Glomerular visceral epithelial cell (primary cell): ENCODE results near the gene DOCK3.
"Not testable (repeated sequence)": the region's sequence is repeated elsewhere in the genome, so short reads cannot be mapped to it uniquely, and the experiment has no call there.

ENCODE experiments used
- DNase-seq: peaks from one replicate; pipeline ENCODE4 v3.0.0-alpha.2; 2016; ENCODE audit errors: extremely low spot score

The DOCK3 gene

GRCh38 chr3:51384726-51385473 lies 710.2 kb downstream of the DOCK3 start, which contains the start of gene MANF:
Gene MANF, plus strand, starts transcription at chr3:51385291. Its CDS starts 52 bp downstream, at chr3:51385343.
- peak; percentile 97 for DNase-seq

DNA sequence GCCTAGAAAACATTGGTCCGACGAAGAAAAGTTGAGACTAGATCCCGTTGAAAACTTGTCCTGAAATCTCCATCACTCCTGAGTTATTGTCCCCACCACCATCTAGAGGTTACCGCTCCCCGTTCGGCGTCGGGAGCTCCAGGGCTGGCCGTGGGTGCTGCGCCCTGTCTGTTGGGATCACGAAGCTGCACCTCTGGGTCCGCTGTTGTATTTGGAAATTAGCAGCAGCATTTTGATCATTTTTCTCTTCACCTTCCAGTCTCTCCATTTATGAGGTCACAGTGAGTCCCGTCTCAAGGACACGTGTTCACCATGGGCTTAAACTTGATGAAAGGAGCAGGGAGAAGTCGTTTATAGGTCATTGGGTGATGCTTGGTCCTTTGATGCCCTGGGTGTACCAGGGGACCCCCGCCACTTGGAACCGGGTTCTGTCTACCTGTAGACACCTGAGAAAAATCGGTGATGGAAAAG lies 710.9 kb downstream of the DOCK3 start:
- no peak for DNase-seq

GRCh38 chr3:51386159-51386851 lies 711.6 kb downstream of the DOCK3 start:
- no peak for DNase-seq

DNA sequence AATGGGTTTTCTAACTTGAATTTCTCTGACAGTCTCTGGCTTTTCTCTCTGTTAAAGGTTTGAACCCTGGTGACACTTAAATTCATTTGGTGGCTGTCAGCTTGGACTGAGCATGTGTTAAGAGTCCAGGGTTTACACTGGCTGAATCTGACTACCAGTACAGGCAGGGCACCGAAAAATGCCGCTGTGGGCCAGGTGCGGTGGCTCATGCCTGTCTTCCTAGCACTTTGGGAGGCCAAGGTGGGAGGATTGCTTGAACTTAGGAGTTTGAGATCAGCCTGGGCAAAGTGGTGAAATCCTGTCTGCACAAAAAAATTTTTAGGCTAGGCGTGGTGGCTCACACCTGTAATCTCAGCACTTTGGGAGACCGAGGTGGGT lies 712.1 kb downstream of the DOCK3 start:
- DNase-seq: no peak

GRCh38 chr3:51387281-51387680 lies 712.6 kb downstream of the DOCK3 start:
- DNase-seq: not testable (repeated sequence)

DNA sequence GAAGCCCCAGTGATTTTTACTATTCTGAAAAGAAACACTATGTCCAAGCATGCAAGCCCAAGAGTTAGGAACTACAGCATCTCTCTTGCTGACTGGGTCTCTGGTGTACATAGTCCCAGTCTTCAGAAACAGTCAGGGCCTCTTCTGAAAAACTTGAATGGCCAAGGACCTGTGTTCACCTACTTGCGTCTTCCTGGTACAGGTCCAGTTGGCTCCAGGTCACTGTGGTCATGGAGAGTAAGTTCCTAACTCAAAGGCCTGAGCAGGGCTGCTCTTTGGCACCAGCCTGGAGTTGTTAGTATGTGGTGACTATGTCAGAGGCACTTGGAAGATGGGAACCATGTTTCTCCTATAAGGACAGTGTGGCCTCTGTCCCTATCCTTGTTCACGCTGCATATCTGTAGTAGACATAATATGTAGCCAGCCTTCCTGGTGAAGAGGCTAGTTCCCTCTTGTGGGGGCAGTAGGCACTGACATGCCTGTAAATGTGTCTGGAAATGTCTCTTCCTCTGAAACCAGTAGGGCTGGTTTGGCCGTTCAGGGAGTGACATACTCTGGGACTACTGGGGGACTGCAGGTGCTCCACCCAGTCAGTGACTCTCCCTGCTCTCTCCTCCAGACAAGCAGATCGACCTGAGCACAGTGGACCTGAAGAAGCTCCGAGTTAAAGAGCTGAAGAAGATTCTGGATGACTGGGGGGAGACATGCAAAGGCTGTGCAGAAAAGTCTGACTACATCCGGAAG lies 713.7 kb downstream of the DOCK3 start:
- no peak for DNase-seq

GRCh38 chr3:51389423-51390183 lies 714.9 kb downstream of the DOCK3 start:
- peak; percentile 51 for DNase-seq

- DNase-seq: no peak
Observed at GRCh38 chr3:51390246-51391074, 715.7 kb downstream of the DOCK3 start.

DNA sequence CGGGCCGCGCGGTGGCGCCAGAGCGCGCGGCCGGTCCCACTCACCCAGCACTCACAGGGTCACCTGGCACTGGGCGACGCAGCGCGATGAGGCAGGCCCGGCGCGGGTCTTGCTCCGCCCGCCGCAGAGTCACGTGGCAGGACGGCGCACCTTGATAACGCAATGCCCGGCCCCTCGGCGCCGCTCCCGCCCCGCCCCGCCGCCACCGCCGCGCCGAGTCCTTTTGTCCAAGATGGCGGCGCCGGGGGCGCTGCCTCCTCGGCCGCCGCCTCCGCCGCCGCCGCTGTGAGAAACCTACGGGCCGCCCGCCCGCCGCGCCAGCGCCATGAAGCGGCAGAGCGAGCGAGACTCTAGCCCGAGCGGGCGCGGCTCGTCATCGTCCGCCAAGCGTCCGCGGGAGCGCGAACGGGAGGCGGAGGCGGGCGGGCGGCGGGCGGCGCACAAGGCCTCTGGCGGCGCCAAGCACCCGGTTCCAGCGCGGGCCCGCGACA lies 716.4 kb downstream of the DOCK3 start, which contains the start of gene RBM15B:
Gene RBM15B, plus strand, starts transcription at position 211 of the 491 bp plus-strand sequence. Its CDS starts 115 bp downstream, at position 326.
- DNase-seq: peak; percentile 95

DNA sequence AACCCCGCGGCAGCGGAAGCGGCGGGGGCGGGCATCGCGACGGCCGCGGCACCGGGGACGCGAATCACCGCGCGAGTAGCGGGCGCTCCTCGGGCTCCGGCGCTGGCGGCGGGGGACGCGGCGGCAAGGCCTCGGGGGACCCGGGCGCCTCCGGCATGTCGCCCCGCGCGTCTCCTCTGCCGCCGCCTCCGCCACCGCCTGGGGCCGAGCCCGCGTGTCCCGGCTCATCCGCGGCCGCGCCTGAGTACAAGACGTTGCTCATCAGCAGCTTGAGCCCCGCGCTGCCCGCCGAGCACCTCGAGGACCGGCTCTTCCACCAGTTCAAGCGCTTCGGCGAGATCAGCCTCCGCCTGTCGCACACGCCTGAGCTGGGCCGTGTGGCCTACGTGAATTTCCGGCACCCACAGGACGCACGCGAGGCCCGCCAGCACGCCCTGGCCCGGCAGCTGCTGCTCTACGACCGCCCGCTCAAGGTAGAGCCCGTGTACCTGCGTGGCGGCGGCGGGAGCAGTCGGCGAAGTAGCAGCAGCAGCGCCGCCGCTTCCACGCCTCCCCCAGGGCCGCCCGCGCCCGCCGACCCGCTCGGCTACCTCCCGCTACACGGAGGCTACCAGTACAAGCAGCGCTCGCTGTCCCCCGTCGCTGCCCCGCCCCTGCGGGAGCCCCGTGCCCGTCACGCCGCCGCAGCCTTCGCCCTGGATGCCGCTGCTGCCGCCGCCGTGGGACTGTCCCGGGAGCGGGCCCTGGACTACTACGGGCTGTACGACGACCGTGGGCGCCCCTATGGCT lies 717.0 kb downstream of the DOCK3 start:
- DNase-seq: peak; percentile 13

DNA sequence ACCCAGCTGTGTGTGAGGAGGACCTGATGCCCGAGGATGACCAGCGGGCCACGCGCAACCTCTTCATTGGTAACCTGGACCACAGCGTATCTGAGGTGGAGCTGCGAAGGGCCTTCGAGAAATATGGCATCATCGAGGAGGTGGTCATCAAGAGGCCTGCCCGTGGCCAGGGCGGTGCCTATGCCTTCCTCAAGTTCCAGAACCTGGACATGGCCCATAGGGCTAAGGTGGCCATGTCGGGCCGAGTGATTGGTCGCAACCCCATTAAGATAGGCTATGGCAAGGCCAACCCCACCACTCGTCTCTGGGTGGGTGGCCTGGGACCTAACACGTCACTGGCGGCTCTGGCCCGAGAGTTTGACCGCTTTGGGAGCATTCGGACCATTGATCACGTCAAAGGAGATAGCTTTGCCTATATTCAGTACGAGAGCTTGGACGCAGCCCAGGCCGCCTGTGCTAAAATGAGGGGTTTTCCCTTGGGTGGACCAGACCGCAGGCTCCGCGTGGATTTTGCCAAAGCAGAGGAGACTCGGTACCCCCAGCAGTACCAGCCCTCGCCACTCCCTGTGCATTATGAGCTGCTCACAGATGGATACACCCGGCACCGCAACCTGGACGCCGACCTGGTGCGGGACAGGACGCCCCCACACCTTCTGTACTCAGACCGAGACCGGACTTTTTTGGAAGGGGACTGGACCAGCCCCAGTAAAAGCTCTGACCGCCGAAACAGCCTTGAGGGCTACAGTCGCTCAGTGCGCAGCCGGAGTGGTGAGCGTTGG lies 717.8 kb downstream of the DOCK3 start:
- no peak for DNase-seq

DNA sequence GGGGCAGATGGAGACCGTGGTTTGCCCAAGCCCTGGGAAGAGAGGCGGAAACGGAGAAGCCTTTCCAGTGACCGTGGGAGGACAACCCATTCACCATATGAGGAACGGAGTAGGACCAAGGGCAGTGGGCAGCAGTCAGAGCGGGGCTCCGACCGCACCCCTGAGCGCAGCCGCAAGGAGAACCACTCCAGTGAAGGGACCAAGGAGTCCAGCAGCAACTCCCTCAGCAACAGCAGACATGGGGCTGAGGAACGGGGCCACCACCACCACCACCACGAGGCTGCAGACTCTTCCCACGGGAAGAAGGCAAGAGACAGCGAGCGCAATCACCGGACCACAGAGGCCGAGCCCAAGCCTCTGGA lies 718.4 kb downstream of the DOCK3 start:
- no peak for DNase-seq

DNA sequence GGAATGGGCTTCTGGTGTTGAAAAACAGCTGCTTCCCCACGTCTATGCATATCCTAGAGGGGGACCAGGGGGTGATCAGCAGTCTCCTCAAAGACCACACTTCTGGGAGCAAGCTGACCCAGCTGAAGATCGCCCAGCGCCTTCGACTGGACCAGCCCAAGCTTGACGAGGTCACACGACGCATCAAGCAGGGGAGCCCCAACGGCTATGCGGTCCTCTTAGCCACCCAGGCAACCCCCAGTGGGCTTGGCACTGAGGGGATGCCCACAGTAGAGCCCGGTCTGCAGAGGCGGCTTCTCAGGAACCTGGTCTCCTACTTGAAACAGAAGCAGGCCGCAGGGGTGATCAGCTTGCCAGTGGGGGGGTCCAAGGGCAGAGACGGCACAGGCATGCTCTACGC lies 718.8 kb downstream of the DOCK3 start:
- no peak for DNase-seq

DNA sequence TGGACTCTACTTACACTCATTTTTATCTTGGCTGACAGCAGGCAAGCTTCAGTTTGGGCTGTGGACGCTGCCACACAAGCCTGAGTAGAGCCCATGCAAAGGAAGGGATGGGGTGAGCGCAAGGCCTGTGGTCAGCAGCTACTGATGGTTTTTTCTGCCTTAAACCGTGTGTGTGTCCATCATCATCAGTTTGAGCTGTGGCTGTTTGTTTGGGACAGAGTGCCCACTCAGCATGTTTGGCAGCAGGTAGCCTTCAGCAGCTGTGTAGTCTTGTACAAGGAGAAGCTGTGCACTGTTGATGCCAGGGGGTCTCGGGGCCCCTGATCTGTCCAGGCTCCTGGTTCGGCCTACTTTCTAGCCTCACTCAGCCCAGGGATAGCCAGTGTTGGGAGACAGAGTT lies 719.8 kb downstream of the DOCK3 start:
- no peak for DNase-seq

DNA sequence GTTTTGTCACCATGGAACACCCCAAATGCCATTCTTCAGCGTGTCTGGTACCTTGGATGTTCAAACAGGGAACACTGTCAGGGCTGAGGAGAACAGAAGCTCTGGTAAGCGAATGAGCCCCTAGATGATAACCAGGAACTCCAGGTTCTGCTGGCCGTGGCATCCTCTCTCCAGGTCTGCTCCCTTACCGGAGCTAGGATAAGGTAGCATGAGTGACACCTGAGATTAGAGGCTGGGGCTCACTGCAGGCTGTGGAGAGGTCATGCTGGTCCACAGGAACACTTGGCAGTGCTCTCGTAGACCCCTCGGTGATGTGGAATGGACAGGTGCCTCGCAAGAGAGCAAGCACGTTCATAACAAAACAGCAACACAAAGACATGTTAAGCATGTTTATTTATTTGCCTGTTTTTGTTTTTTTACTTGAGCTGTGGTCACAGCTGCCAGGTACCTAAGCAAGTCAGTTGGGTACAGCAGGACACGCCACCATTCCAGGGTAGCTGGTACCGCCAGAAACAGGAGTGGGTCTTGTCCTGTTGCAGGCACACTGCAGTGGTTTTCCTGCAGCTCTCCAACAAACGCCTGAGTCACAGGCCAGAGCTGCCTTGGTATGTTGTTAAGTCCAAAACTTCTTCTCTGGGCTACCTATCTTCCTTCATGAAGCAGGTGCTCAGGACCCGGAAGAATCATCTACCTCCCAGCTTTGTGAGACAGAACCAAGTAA lies 720.9 kb downstream of the DOCK3 start:
- no peak for DNase-seq

DNA sequence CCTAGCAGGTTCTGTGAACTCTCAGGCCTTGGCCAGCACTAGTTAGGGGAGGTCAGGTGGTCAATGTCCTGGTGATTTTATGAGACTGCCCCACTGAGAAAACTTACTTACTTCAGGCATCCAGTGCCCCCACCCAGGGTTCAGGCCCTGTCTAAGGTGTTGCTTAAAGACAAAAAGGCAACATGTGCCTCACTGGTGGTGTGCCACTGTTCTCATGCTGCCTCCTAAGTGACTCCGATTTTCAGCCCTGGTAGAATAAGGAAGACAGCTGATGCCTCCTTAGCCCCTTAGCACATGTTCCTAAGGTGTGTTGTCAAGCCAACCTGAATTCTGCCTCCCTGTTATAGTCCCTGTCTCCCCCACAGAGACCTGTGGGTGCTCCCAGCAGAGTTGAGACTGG lies 721.7 kb downstream of the DOCK3 start:
- DNase-seq: no peak

- no peak for DNase-seq
Observed at GRCh38 chr3:51397392-51397791, 722.7 kb downstream of the DOCK3 start.

DNA sequence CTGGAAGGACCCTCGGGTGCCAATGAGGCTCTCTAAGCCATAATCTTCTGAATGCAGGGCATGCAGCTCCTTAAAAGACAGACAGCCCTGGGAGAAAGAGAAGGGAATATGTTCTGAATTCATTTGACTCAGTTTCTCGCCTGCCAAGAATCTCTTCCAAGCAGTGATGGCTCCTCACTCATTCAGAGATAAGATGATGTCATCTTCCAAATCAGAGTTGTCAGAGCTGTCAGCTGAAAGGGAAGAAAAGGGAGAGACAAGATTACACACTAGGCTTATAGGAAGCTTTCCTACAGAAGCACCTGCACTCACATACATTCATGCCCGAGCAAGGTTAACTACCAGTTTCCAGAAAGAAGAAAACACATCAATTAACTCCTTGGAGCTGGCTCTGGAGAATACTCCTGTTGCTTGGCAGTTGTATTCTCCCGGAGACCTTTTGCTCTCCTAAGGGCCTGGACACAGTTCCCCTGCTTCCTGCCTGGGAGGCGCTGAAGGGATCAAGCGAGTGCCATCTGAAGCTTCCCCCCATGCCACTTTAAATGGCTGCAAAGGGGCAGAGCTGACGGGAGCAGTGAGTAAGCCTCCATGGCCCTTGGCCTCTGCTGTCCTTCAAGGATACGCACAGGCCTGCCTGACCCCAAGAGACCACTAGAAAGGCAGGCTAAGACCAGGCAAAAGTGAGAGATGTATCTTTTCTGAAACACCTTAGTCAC lies 724.0 kb downstream of the DOCK3 start:
- no peak for DNase-seq
